ENCODE measurements around the gene C20orf173. TPM values are rescaled to one million over a fixed set of nuclear protein-coding genes. Genes with fewer than 3 reads are reported as not detected.
"Not testable (repeated sequence)": the region's sequence is repeated elsewhere in the genome, so short reads cannot be mapped to it uniquely, and the experiment has no call there.

Gene C20orf173
- total and polyA plus RNA-seq, 2 donors (not counting 1 experiment from before 2014, with no cell fraction given), result not detected

GRCh38 chr20:35555951-35556645, 26.6 kb upstream of the C20orf173 start:
- Histone ChIP-seq H3K9ac (ENCODE audit: insufficient read depth, low read length) (no peak overlapping the region), H3K79me2 (ENCODE audit: control insufficient read depth, insufficient read depth, low read length) (no peaks in the 10 kb centered on the region), H3K9me3 (ENCODE audit: control insufficient read depth, insufficient read depth, low read depth, low read length) (no peaks in the 10 kb centered on the region), H3K36me3 (ENCODE audit: control insufficient read depth, insufficient read depth, low read length) (peaks cover 25% of the 10 kb centered on the region), H4K20me1 (ENCODE audit: control insufficient read depth, extremely low read depth, insufficient read depth, low read length) (no peaks in the 10 kb centered on the region), H2AFZ (ENCODE audit: low read length) (no peak overlapping the region), H3K4me1 (ENCODE audit: control insufficient read depth, extremely low read depth, insufficient read depth, low read length) (no peaks in the 10 kb centered on the region), H3K4me2 (ENCODE audit: extremely low read depth, insufficient read depth, low read length) (no peak overlapping the region), H3K27me3 (ENCODE audit: control insufficient read depth, insufficient read depth, low read length) (no peaks in the 10 kb centered on the region), H3K27ac (ENCODE audit: insufficient read depth, low read length) (no peak overlapping the region), H3K4me3 (replicated peaks in 1 of 4; ENCODE audit: control extremely low read depth in 1 of 4, insufficient read depth in 1 of 4, low read depth in 3 of 4, low read length in 4 of 4) (no peak overlapping the region)
- no peak for DNase-seq (ENCODE audit: low read depth in 2 of 2)
- TF ChIP-seq CTCF (conservative IDR thresholded peaks at IDR 0.05 in 1 of 2, IDR thresholded peaks at IDR 0.05 in 1 of 2; ENCODE audit: low read depth in 1 of 2, low read length in 2 of 2), result no peak
- TF ChIP-seq EZH2 (IDR thresholded peaks at IDR 0.05; ENCODE audit: low read length, missing control alignments), result no peak

GRCh38 chr20:35555461-35555860, 26.0 kb upstream of the C20orf173 start:
- H3K9me3 ChIP-seq (ENCODE audit: control insufficient read depth, insufficient read depth, low read depth, low read length); H3K9ac ChIP-seq (ENCODE audit: insufficient read depth, low read length); H3K27ac ChIP-seq (ENCODE audit: insufficient read depth, low read length); H2AFZ ChIP-seq (ENCODE audit: low read length); H3K27me3 ChIP-seq (ENCODE audit: control insufficient read depth, insufficient read depth, low read length); H3K79me2 ChIP-seq (ENCODE audit: control insufficient read depth, insufficient read depth, low read length); H3K4me2 ChIP-seq (ENCODE audit: extremely low read depth, insufficient read depth, low read length); DNase-seq (ENCODE audit: low read depth in 2 of 2); H4K20me1 ChIP-seq (ENCODE audit: control insufficient read depth, extremely low read depth, insufficient read depth, low read length); H3K4me3 ChIP-seq (replicated peaks in 1 of 4; ENCODE audit: control extremely low read depth in 1 of 4, insufficient read depth in 1 of 4, low read depth in 3 of 4, low read length in 4 of 4); H3K4me1 ChIP-seq (ENCODE audit: control insufficient read depth, extremely low read depth, insufficient read depth, low read length): not testable (repeated sequence)
- peaks cover 25% of the 10 kb centered on the region for H3K36me3 ChIP-seq (ENCODE audit: control insufficient read depth, insufficient read depth, low read length)

DNA sequence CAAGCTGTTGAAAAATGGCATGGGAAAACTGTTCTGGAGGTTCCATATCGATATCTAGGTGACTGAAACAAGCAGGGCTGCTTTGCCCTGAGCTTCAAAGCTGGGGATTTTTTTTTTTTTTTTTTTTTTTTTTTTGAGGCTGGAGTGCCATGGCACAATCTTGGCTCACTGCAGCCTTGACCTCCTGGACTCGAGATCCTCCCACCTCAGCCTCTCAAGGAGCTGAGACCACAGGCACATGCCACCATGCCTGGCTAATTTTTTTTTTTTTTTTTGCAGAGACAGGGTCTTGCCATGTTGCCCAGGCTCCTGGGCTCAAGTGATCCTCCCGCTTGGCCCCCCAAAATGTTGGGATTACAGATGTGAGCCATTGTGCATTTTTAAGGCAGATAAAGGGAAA, 23.5 kb upstream of the C20orf173 start:
- no peaks in the 10 kb centered on the region for H3K9me3 ChIP-seq (ENCODE audit: control insufficient read depth, insufficient read depth, low read depth, low read length)
- H3K4me2 ChIP-seq (ENCODE audit: extremely low read depth, insufficient read depth, low read length), result no peak overlapping the region
- no peak overlapping the region for H3K9ac ChIP-seq (ENCODE audit: insufficient read depth, low read length)
- H4K20me1 ChIP-seq (ENCODE audit: control insufficient read depth, extremely low read depth, insufficient read depth, low read length), result no peaks in the 10 kb centered on the region
- H3K27ac ChIP-seq (ENCODE audit: insufficient read depth, low read length), result no peak overlapping the region
- no peaks in the 10 kb centered on the region for H3K27me3 ChIP-seq (ENCODE audit: control insufficient read depth, insufficient read depth, low read length)
- H2AFZ ChIP-seq (ENCODE audit: low read length), result no peak overlapping the region
- no peaks in the 10 kb centered on the region for H3K4me1 ChIP-seq (ENCODE audit: control insufficient read depth, extremely low read depth, insufficient read depth, low read length)
- no peak overlapping the region for H3K4me3 ChIP-seq (replicated peaks in 1 of 4; ENCODE audit: control extremely low read depth in 1 of 4, insufficient read depth in 1 of 4, low read depth in 3 of 4, low read length in 4 of 4)
- peaks cover 30% of the 10 kb centered on the region for H3K36me3 ChIP-seq (ENCODE audit: control insufficient read depth, insufficient read depth, low read length)
- no peak for DNase-seq (ENCODE audit: low read depth in 2 of 2)
- no peaks in the 10 kb centered on the region for H3K79me2 ChIP-seq (ENCODE audit: control insufficient read depth, insufficient read depth, low read length)
- TF ChIP-seq CTCF (conservative IDR thresholded peaks at IDR 0.05 in 1 of 2, IDR thresholded peaks at IDR 0.05 in 1 of 2; ENCODE audit: low read depth in 1 of 2, low read length in 2 of 2) (no peak), EZH2 (IDR thresholded peaks at IDR 0.05; ENCODE audit: low read length, missing control alignments) (no peak)

Measured in fibroblast of lung (primary cell).